IMR-90 (cell line): ENCODE results near the gene SLC36A1. TPM values are rescaled to one million over a fixed set of nuclear protein-coding genes. Genes with fewer than 3 reads are reported as not detected.

Experiments used
- ATAC-seq: fragments of 200-7000 bp; cut with Tn5 transposase; 2 replicates; pipeline ENCODE4 v1.9.1; 2020; ENCODE audit warnings: low read depth, mild to moderate bottlenecking, moderate library complexity
- BruUV-seq: library from RNA; stranded (reverse); fragments of 400-500 nt; replicated peaks from 2 replicates; lab custom pipeline; 2021; lab: Mats Ljungman, UMichigan
- CTCF ChIA-PET: fragments of 300-600 bp; formaldehyde crosslinking; extraction: SDS; loops from one replicate; lab custom pipeline; 2021; ENCODE audit warnings: antibody characterized with exemption; lab: Yijun Ruan, JAX
- POLR2A ChIA-PET: fragments of 300-600 bp; sonication (Branson Sonifier 250); formaldehyde crosslinking; loops from one replicate; lab custom pipeline; 2022; ENCODE audit warnings: antibody characterized with exemption; ENCODE audit not compliant: unreplicated experiment; lab: Charles Lee
- DNase-seq: peaks from one replicate; pipeline ENCODE4 v3.0.0; 2013
- H2AFZ ChIP-seq: replicated peaks from 2 replicates; pipeline ENCODE3; 2013; ENCODE audit warnings: low read length, mild to moderate bottlenecking; ENCODE audit not compliant: poor library complexity
- H2AK5ac ChIP-seq: 2 replicates; pipeline ENCODE4 v1.6.1; 2013; ENCODE audit warnings: low read depth, low read length, inconsistent platforms
- H2AK9ac ChIP-seq: replicated peaks from 2 replicates; pipeline ENCODE3; 2013; ENCODE audit warnings: mild to moderate bottlenecking, low read depth, low read length, moderate library complexity; ENCODE audit not compliant: poor library complexity
- H2BK120ac ChIP-seq: 2 replicates; pipeline ENCODE4 v1.6.1; 2013; ENCODE audit warnings: low read depth, low read length, inconsistent platforms
- H2BK15ac ChIP-seq: 3 replicates; pipeline ENCODE4 v1.6.1; 2013; ENCODE audit warnings: low read depth, low read length, inconsistent platforms
- H2BK20ac ChIP-seq: 2 replicates; pipeline ENCODE4 v1.6.1; 2013; ENCODE audit warnings: low read depth, mild to moderate bottlenecking, inconsistent platforms, low read length, moderate library complexity
- H2BK5ac ChIP-seq: 2 replicates; pipeline ENCODE4 v1.6.1; 2013; ENCODE audit warnings: mild to moderate bottlenecking, low read depth, low read length, inconsistent platforms; ENCODE audit not compliant: poor library complexity, severe bottlenecking
- H3K14ac ChIP-seq: replicated peaks from 2 replicates; pipeline ENCODE4 v1.6.1; 2013; ENCODE audit warnings: low read depth, low read length, inconsistent platforms
- H3K18ac ChIP-seq: 2 replicates; pipeline ENCODE4 v1.6.1; 2013; ENCODE audit warnings: low read depth, low read length, control low read depth
- H3K23ac ChIP-seq: 2 replicates; pipeline ENCODE4 v1.6.1; 2013; ENCODE audit warnings: low read depth, low read length, inconsistent platforms
- H3K27ac ChIP-seq: 2 replicates; pipeline ENCODE4 v1.5.1; 2013; ENCODE audit warnings: mild to moderate bottlenecking, control low read depth, low read length; ENCODE audit not compliant: insufficient read depth
- H3K27me3 ChIP-seq: 2 replicates; pipeline ENCODE4 v1.6.1; 2013; ENCODE audit warnings: low read length; ENCODE audit not compliant: control insufficient read depth, insufficient read depth
- H3K36me3 ChIP-seq: 2 replicates; pipeline ENCODE4 v1.6.1; 2013; ENCODE audit warnings: low read length, mixed read lengths; ENCODE audit not compliant: control insufficient read depth, insufficient read depth
- H3K4ac ChIP-seq: 2 replicates; pipeline ENCODE4 v1.6.1; 2013; ENCODE audit warnings: low read depth, low read length, inconsistent platforms
- H3K4me1 ChIP-seq: 2 replicates; pipeline ENCODE4 v1.6.1; 2013; ENCODE audit warnings: low read length, mixed read lengths; ENCODE audit not compliant: control insufficient read depth, insufficient read depth
- H3K4me2 ChIP-seq: 2 replicates; pipeline ENCODE4 v1.6.1; 2013; ENCODE audit warnings: low read depth, mild to moderate bottlenecking, control low read depth, low read length, moderate library complexity
- H3K4me3 ChIP-seq: 2 replicates; pipeline ENCODE4 v1.5.1; 2013; ENCODE audit warnings: low read depth, mild to moderate bottlenecking, control low read depth, low read length, moderate library complexity; ENCODE audit not compliant: insufficient read depth
- H3K56ac ChIP-seq: 2 replicates; pipeline ENCODE4 v1.6.1; 2013; ENCODE audit warnings: low read length, inconsistent platforms; ENCODE audit not compliant: insufficient read depth; ENCODE audit errors: extremely low read depth
- H3K79me1 ChIP-seq, 2 experiments: 2 replicates each; pipeline ENCODE4 v1.6.1; 2013; ENCODE audit warnings: low read length in 2 of 2, inconsistent platforms in 1 of 2, low read depth in 1 of 2
- H3K9ac ChIP-seq: 2 replicates; pipeline ENCODE4 v1.6.1; 2013; ENCODE audit warnings: low read depth, low read length, control low read depth
- H3K9me1 ChIP-seq: 2 replicates; pipeline ENCODE4 v1.6.1; 2013; ENCODE audit warnings: low read length, inconsistent platforms; ENCODE audit not compliant: insufficient read depth
- H3K9me3 ChIP-seq: 2 replicates; pipeline ENCODE4 v1.6.1; 2013; ENCODE audit warnings: low read length; ENCODE audit not compliant: control insufficient read depth, insufficient read depth
- H4K20me1 ChIP-seq: 2 replicates; pipeline ENCODE4 v1.6.1; 2013; ENCODE audit warnings: low read length, inconsistent platforms; ENCODE audit not compliant: insufficient read depth
- H4K5ac ChIP-seq: 2 replicates; pipeline ENCODE4 v1.6.1; 2013; ENCODE audit warnings: mild to moderate bottlenecking, low read depth, low read length, control low read depth
- H4K8ac ChIP-seq, 2 experiments: 2 replicates each; pipeline ENCODE4 v1.6.1; 2013; ENCODE audit warnings: low read depth in 2 of 2, low read length in 2 of 2, control low read depth in 1 of 2, inconsistent platforms in 1 of 2
- H4K91ac ChIP-seq: 2 replicates; pipeline ENCODE4 v1.6.1; 2013; ENCODE audit warnings: low read depth, low read length, inconsistent platforms; ENCODE audit not compliant: insufficient read depth
- BHLHE40 ChIP-seq: fragments of 150-350 bp; IDR thresholded peaks from 2 replicates; pipeline ENCODE4 v1.6.1; 2016; ENCODE audit warnings: mild to moderate bottlenecking, low read depth, low read length
- CEBPB ChIP-seq: IDR thresholded peaks from 2 replicates; pipeline ENCODE4 v1.6.1; 2012; ENCODE audit warnings: low read depth, low read length, improper control_type of control experiment
- CHD1 ChIP-seq: IDR thresholded peaks from 2 replicates; pipeline ENCODE4 v1.6.1; 2012; ENCODE audit warnings: low read depth, low read length, improper control_type of control experiment
- FOS ChIP-seq: fragments of 150-350 bp; IDR thresholded peaks from 2 replicates; pipeline ENCODE4 v1.6.1; 2016; ENCODE audit warnings: low read depth, low read length
- MAFK ChIP-seq: IDR thresholded peaks from 2 replicates; pipeline ENCODE4 v1.6.1; 2012; ENCODE audit warnings: low read depth, low read length, improper control_type of control experiment
- MAZ ChIP-seq: IDR thresholded peaks from 2 replicates; pipeline ENCODE4 v1.6.1; 2012; ENCODE audit warnings: low read depth, mild to moderate bottlenecking, low read length, improper control_type of control experiment, moderate library complexity, borderline replicate concordance
- MXI1 ChIP-seq: IDR thresholded peaks from 2 replicates; pipeline ENCODE4 v1.6.1; 2012; ENCODE audit warnings: low read depth, mild to moderate bottlenecking, low read length, moderate library complexity, borderline replicate concordance
- NFE2L2 ChIP-seq: fragments of 150-350 bp; IDR thresholded peaks from 2 replicates; pipeline ENCODE4 v1.6.1; 2016; ENCODE audit warnings: low read depth, mild to moderate bottlenecking, low read length
- POLR2A ChIP-seq: IDR thresholded peaks from 2 replicates; pipeline ENCODE4 v1.6.1; 2012; ENCODE audit warnings: mild to moderate bottlenecking, low read depth, low read length
- RAD21 ChIP-seq: IDR thresholded peaks from 2 replicates; pipeline ENCODE4 v1.6.1; 2012; ENCODE audit warnings: low read length, improper control_type of control experiment
- RCOR1 ChIP-seq: IDR thresholded peaks from 2 replicates; pipeline ENCODE4 v1.6.1; 2012; ENCODE audit warnings: mild to moderate bottlenecking, low read length, improper control_type of control experiment; ENCODE audit not compliant: insufficient replicate concordance
- RFX5 ChIP-seq: IDR thresholded peaks from 2 replicates; pipeline ENCODE4 v1.8.0; 2012; ENCODE audit warnings: low read depth, mild to moderate bottlenecking, low read length, moderate library complexity
- SMC3 ChIP-seq: fragments of 150-350 bp; IDR thresholded peaks from 2 replicates; pipeline ENCODE4 v1.6.1; 2016; ENCODE audit warnings: low read depth, mild to moderate bottlenecking, antibody characterized with exemption, low read length, moderate library complexity
- WGBS, 2 experiments: methylation state at CpG; one replicate each; pipeline versions ENCODE4 v1.1.5 to v1.1.7; 2013; ENCODE audit warnings: missing lambda C conversion rate in 2 of 2; ENCODE audit not compliant: insufficient read length in 1 of 2; ENCODE audit errors: extremely low coverage in 2 of 2; 5-methylcytosine and 5-hydroxymethylcytosine counted together
- dilution Hi-C: fragments of 300-500 bp; cut with HindIII; formaldehyde crosslinking; loops from one replicate; pipeline ENCODE4 v1.14.3; 2018; ENCODE audit warnings: low sequenced_read_pairs; ENCODE audit not compliant: unreplicated experiment
- in situ Hi-C: fragments of 300-500 bp; cut with MboI; formaldehyde crosslinking; loops from 3 replicates; pipeline ENCODE4 v1.14.3; 2019; ENCODE audit warnings: low sequenced_read_pairs, inconsistent platforms, mixed read lengths
- intact Hi-C: fragments of 100-400 bp; cut with micrococcal nuclease; formaldehyde crosslinking; loops from 2 replicates; pipeline ENCODE4 v1.10.0; 2022
- polyA plus RNA-seq, 3 experiments: library from polyadenylated mRNA; depleted of rRNA; stranded (reverse); fragments of >200 nt; gene quantifications; 2 replicates each; pipeline ENCODE4 v1.2.3, GENCODE V29; 2012; ENCODE audit warnings: low replicate concordance in 1 of 3
- total RNA-seq: library from RNA; depleted of rRNA; stranded (reverse); fragments of >200 nt; gene quantifications from 2 replicates; pipeline ENCODE4 v1.2.3, GENCODE V29; 2012
- TF ChIP-seq, protein P1 (sequence below): conservative IDR thresholded peaks from 2 replicates; pipeline ENCODE4 v1.5.1; 2012; ENCODE audit warnings: mild to moderate bottlenecking, low read depth, low read length, improper control_type of control experiment
- TF ChIP-seq, protein P2 (sequence below): fragments of 150-350 bp; IDR thresholded peaks from 2 replicates; pipeline ENCODE4 v1.6.1; 2017; ENCODE audit warnings: mild to moderate bottlenecking, antibody characterized with exemption, low read length, low read depth
- TF ChIP-seq, protein P3 (sequence below): fragments of 150-350 bp; IDR thresholded peaks from 2 replicates; pipeline ENCODE4 v1.6.1; 2016; ENCODE audit warnings: low read depth, mild to moderate bottlenecking, low read length, moderate library complexity, borderline replicate concordance

SLC36A1 gene
- total and polyA plus RNA-seq, 2 of the 4 experiments (the other 2 are of a cell fraction): 5.7 to 8.7 TPM

DNA sequence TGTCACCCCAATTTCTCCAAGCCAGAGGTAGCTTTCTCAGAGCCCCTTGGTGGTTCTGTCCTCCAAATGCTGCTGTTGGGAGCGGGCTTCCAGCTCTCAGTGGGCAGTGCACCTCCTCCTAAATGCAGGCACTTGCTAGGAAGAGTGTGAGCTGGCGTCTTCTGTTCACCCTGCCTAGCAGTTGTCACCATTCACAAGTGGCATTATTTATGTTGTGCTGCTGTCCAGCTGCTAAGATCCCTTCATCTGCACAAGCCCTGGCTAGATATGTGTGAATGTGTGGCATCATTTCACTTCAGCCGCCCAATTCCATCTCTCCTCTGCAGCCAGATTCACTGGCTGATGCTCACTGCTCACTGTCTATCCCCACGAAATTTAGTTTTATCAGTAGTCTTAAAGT is 43.7 kb downstream of the SLC36A1 start:
- peaks cover 27% of the 10 kb centered on the region for H3K36me3 ChIP-seq
- no peak overlapping the region for H3K14ac ChIP-seq
- no peak overlapping the region for H4K5ac ChIP-seq
- BruUV-seq: no TSS peak
- intact Hi-C loops (no loop called here), dilution Hi-C loops (no loop called here), in situ Hi-C loops (no loop called here)
- H3K4me1 ChIP-seq: no peaks in the 10 kb centered on the region
- H3K4ac ChIP-seq: no peak overlapping the region
- no peak overlapping the region for H2BK120ac ChIP-seq
- ATAC-seq (no peak), DNase-seq (no peak)
- H3K9ac ChIP-seq: no peak overlapping the region
- no peak overlapping the region for H4K91ac ChIP-seq
- H2BK5ac ChIP-seq: no peak overlapping the region
- POLR2A ChIA-PET: no interaction called here
- WGBS, 2 experiments: no CpG with 5 or more reads among the region's 4 CpGs
- no peaks in the 10 kb centered on the region for H4K20me1 ChIP-seq
- CTCF ChIA-PET: no interaction called here
- no peak overlapping the region for H2AFZ ChIP-seq
- H2AK9ac ChIP-seq: no peak overlapping the region
- no peaks in the 10 kb centered on the region for H3K9me3 ChIP-seq
- H2AK5ac ChIP-seq: no peak overlapping the region
- peaks cover 0 to 5% of the 10 kb centered on the region in 2 experiments; a peak in 2 of 4 replicates for H3K79me1 ChIP-seq
- TF ChIP-seq SMC3: no peak
- TF ChIP-seq, protein P1, sequence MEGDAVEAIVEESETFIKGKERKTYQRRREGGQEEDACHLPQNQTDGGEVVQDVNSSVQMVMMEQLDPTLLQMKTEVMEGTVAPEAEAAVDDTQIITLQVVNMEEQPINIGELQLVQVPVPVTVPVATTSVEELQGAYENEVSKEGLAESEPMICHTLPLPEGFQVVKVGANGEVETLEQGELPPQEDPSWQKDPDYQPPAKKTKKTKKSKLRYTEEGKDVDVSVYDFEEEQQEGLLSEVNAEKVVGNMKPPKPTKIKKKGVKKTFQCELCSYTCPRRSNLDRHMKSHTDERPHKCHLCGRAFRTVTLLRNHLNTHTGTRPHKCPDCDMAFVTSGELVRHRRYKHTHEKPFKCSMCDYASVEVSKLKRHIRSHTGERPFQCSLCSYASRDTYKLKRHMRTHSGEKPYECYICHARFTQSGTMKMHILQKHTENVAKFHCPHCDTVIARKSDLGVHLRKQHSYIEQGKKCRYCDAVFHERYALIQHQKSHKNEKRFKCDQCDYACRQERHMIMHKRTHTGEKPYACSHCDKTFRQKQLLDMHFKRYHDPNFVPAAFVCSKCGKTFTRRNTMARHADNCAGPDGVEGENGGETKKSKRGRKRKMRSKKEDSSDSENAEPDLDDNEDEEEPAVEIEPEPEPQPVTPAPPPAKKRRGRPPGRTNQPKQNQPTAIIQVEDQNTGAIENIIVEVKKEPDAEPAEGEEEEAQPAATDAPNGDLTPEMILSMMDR: no peak
- TF ChIP-seq, protein P2, sequence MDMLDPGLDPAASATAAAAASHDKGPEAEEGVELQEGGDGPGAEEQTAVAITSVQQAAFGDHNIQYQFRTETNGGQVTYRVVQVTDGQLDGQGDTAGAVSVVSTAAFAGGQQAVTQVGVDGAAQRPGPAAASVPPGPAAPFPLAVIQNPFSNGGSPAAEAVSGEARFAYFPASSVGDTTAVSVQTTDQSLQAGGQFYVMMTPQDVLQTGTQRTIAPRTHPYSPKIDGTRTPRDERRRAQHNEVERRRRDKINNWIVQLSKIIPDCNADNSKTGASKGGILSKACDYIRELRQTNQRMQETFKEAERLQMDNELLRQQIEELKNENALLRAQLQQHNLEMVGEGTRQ: no peak
- TF ChIP-seq MXI1: no peak
- no peak for TF ChIP-seq BHLHE40
- TF ChIP-seq, protein P3, sequence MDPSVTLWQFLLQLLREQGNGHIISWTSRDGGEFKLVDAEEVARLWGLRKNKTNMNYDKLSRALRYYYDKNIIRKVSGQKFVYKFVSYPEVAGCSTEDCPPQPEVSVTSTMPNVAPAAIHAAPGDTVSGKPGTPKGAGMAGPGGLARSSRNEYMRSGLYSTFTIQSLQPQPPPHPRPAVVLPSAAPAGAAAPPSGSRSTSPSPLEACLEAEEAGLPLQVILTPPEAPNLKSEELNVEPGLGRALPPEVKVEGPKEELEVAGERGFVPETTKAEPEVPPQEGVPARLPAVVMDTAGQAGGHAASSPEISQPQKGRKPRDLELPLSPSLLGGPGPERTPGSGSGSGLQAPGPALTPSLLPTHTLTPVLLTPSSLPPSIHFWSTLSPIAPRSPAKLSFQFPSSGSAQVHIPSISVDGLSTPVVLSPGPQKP: no peak
- TF ChIP-seq MAFK: no peak
- TF ChIP-seq RFX5: no peak
- no peak for TF ChIP-seq CEBPB
- no peak for TF ChIP-seq RAD21
- TF ChIP-seq NFE2L2: no peak
- no peak for TF ChIP-seq FOS
- TF ChIP-seq POLR2A: no peak
- no peak for TF ChIP-seq MAZ
- no peak for TF ChIP-seq CHD1
- TF ChIP-seq RCOR1: no peak
- no peak overlapping the region for H3K27ac ChIP-seq
- no peaks in the 10 kb centered on the region for H3K27me3 ChIP-seq
- H2BK15ac ChIP-seq: no peak overlapping the region
- H3K4me2 ChIP-seq: no peak overlapping the region
- H3K56ac ChIP-seq: no peak overlapping the region
- peaks cover 3% of the 10 kb centered on the region; the same call in 1 of the 2 replicates for H3K9me1 ChIP-seq
- no peak overlapping the region for H3K23ac ChIP-seq
- H2BK20ac ChIP-seq: no peak overlapping the region
- H3K18ac ChIP-seq: no peak overlapping the region
- H4K8ac ChIP-seq: no peak overlapping the region
- no peak overlapping the region for H3K4me3 ChIP-seq
